Left renal pelvis (tissue), 4 donors: ENCODE data around the gene GRIN2C. TPM values are rescaled to one million over a fixed set of nuclear protein-coding genes. Genes with fewer than 3 reads are reported as not detected.

Source experiments
- DNase-seq, 4 donors: peaks; one replicate each; pipeline ENCODE4 v3.0.0-alpha.2; 2013; ENCODE audit warnings: low read depth in 4 of 4, low spot score in 3 of 4
- polyA plus RNA-seq, 4 donors: library from polyadenylated mRNA; unstranded; fragments of 120-200 nt; gene quantifications; one replicate each; pipeline ENCODE4 v1.2.1, GENCODE V29; 2013; ENCODE audit not compliant: insufficient read length in 4 of 4

Gene GRIN2C
- polyA plus RNA-seq, 4 donors: 0.13 to 0.74 (median 0.27) TPM

DNA sequence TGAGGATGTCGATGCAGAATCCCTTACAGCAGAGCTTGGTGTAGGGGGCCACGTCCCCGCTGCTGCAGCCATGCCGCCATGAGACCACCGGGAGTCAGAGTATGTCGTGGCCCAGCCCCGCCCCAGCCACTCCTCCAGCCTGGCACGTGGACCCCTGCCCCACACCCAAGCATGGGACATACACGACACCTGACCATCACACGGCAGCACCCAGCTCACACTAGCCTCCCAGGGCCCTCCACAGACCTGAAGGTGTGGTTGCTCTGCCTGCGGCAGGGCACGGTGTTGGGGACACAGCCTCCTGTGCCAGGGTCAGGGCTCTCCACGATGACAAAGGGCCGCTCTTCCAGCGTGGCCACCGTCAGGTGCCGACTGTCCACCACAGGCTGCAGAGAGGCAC lies 9.4 kb downstream of the GRIN2C start:
- DNase-seq: no peak

DNA sequence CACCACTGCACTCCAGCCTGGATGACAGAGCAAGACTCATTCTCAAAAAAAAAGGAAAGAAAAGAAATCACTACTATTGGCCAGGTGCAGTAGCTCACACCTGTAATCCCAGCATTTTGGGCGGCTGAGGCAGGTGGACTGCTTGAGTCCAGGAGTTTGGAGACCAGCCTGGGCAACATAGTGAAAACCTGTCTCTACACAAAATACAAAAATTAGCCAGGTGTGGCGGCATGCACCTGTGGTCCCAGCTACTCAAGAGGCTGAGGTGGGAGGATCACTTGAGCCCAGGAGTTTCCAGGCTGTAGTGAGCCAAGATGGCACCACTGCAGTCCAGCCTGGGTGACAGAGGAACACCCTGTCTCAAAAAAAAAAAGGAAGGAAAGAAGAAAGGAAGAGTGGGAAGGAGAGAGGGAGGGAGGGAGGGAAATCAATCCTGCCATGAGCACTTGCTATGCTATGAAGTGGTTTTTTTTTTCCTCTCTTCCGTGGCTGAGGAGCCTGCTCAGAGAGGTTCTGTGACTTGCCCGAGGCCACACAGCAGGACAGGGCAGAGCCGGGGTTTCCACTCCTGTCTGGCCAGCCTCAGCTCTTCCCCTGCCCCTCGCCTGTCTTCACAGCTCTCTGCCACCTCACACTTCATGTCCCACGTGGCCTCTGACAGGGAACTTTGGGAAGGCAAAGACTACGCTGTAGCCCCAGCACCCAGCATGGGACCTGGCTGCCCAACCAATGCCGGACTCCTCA lies 10.9 kb downstream of the GRIN2C start:
- DNase-seq: no peak

DNA sequence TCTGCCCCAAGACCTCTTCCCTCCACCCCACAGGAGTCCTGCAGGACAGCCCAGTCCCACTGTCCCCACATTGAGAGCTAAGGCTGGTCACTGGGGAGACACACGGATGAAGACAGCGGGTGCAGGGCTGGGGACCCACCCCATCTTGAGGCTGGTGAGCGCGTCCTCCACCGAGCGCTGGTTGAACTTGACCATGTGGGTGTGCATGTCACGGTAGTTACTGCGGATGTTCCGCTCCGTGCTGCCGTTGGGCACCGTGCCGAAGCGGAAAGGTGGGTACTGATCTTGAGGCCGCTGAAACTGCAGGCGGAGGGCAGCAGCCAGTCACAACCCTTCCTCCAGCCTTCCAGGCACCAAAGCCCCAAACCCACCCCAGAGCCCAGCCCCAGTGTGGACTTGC lies 13.1 kb downstream of the GRIN2C start:
- DNase-seq: no peak

DNA sequence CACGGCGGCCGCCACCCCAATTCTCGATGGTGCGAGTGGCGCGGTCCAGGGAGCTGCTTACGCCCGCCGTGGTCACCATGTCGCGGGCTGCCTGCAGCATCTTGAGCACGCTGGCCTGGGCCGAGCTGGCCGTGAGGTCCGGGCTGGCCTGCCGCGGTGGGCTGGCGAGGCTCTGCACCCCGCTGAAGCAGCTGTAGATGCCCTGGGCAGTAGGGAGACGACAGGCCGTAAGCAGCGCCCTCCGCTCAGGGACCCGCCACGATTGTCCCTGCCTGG lies 16.4 kb downstream of the GRIN2C start:
- DNase-seq: no peak

DNA sequence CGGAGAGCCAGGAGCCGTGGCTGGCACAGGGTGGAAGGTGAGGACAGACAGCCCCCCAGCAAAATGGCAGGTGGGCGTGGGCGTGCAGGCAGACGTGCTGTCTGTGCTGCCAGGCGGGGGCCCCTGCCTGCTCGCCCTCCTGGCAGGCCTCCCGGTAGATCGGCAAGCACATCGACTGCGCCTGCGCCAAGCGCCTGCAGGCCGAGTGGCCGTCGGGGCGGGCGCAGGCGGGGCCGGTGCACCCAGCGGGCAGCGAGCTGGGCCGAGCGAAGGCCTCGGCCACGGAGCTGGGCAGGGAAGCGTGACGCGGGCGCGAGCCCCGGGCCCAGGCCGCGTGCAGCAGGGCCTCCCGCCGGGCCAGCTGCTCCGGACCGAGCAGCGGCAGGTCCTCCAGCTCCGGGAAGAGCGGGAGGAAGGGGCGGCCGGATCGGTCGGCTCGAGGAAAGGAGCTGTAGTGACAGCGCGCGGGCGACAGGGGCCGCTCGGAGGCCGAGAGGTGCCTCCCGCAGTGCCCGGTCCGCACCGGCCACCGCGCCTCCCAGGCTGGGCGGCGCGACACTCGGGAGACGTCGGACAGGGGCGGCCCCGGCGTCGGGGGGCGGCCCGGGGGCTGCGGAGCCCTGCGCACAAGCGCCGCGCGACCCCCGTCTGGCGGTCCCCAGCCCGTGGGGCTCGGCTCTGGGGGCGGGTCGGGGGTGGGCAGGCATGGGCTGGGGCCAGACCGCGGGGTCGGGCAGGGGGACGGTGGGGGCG lies 16.9 kb downstream of the GRIN2C start:
- DNase-seq: no peak

DNA sequence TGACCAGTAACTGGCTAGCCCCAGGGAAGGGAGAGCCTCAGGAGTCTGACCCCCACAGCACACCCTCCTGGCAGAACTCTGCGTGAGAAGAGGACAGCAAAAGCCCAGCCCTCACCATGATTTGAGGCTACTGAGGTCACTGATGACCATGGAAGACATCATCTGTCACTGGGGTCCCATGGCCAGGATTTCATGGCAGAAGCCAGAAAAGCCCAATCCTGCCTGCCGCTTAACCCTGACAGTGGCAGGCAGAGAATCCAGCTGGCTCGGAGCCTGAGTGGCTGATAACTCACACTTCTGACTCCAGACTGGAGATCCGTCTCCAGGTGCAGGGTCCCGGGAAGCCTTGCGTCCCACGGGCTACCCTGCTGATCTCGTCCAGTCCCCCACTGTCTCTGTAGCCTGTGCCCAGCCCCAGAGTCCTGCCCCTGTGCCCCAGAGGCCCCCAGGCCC lies 17.5 kb downstream of the GRIN2C start:
- no peak for DNase-seq

DNA sequence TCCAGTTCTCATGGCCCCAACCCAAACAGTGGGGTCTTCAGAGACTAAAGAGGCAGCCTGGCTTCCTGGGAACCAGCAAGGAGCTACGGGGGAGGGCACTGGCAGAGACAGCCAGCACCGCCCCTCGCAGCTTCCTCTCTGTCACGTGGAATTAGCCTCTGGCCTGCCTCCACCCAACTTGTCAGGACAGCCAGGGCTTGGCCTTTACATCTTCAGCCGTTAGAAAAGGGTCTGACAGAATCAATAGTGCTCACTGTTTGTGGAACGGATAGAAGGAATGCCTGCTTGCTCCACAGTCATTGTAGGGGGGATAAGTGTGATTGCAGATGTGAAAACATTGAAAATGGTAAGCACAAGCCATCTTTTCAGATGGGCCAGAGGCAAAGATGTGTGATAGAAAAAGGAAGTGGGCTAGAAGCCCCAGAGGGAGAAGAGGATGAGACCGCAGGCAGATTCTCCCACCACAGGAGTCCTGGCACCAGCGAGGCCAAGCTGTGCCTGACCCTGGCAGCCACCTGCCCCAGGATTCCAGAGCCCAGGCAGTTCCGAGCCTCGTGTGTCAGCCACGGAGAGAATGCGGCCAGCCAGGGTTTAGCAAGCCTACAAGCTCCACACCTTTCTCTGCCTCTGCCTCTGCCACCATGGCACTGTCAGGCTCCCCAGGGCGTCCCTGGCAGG lies 18.6 kb downstream of the GRIN2C start:
- no peak for DNase-seq

DNA sequence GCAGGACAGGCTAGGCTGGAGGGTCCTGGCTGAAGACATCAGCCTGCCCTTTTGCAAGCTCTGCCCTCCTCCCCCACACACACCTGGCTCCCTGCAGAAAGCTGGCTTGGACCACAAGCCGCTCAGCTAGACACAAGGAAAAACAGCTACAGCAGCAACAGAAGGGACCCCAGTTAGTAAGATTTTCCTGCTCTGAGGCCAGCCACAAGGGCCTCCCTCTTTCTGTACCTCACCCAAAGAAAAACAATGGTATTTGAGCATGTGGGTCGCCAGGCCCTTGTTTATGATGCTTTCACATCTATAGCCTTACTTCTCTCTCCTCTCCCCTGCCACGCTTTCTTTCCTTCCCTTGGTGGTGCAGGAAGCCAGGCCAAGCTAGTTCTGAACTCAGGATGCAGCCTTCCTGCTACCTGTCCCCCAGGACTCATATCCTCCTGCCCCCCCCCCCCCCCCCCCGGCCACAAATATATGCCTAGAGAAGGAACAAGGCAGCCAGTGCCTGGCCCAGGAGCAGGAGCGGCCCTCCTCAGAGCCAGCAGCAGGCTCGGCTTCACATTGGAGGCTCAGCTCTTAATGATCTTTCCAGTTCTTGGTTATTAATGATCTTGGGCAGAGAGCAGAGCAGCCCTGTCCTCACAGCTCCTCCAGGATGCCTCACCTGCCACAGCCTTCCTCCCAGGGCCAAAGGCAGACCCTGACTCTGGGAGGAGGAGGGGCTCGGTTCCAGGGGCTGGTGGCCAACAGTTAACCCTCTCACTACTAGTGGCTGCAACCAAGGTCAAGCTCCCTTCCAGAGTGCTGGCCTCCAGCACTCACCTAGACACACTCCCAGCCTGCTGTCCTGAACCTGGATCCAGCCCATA lies 19.5 kb downstream of the GRIN2C start:
- DNase-seq: no peak

DNA sequence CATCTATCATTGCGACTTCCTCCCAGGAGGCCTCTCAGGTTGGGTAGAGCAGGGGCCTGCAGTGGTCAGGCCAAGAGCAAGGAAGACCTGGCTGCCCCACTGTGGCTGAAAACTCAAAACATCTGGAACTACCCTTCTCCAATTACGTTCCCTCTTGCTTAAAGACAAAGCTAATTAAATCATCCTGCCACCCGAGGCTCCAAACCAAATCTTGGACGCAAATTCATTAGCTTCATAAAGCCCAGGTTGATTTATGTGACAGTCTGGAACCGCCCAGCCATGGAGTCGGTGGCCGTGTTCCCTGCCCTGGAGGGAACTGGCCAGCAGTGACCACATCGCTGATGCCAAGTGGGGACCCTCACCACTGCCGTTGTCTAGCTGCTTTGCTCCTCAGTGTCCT lies 21.4 kb downstream of the GRIN2C start:
- no peak for DNase-seq

DNA sequence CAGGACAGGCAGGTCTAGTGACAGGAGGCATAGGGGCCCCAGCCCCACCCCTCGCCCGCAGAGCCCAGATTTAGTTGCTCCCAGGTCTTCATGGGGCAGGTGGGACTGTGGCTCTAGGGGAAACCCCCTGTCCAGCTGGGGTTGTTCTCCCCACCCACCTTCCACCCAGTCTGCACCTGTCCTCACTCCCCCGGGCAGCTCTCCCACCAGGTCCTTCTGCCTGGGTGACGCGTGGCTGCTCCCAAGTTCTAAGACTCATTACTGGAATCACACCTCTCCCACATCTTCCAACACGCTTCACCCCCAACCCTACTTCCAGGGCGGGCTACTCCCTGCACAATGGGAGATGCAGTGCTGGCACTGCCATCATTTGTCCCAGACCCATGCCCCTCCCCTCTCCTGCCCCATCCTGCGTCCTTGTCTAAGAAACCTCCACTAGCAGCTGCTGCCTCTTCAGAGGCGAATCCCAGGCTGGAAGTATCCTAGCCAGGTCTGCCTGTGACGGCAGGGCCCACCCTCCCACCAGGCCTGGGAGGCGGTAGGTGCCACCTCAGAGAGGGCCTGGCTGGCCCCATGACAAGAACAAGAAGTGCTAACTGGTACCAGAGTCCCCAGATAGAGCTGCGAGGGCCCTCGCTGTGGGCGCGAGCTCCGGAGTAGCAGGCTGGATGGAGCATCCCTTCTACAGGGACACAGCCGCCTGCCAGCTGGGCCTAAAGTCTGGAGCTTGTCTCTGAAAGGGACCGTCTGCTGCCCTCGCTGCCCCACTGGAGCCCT lies 22.8 kb downstream of the GRIN2C start:
- DNase-seq: no peak

DNA sequence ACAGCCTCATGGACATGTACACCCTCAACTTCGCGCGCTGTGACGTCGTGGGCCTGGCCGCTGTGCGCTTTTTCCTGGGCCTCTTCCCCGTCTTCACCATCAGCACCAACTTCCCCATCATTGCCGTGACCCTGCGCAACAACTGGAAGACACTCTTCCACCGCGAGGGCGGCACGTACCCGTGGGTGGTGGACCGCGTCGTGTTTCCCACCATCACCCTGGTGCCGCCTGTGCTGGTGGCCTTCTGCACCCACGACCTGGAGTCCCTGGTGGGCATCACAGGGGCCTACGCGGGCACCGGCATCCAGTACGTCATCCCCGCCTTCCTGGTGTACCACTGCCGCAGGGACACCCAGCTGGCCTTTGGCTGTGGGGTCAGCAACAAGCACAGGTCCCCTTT lies 23.5 kb downstream of the GRIN2C start:
- no peak for DNase-seq

DNA sequence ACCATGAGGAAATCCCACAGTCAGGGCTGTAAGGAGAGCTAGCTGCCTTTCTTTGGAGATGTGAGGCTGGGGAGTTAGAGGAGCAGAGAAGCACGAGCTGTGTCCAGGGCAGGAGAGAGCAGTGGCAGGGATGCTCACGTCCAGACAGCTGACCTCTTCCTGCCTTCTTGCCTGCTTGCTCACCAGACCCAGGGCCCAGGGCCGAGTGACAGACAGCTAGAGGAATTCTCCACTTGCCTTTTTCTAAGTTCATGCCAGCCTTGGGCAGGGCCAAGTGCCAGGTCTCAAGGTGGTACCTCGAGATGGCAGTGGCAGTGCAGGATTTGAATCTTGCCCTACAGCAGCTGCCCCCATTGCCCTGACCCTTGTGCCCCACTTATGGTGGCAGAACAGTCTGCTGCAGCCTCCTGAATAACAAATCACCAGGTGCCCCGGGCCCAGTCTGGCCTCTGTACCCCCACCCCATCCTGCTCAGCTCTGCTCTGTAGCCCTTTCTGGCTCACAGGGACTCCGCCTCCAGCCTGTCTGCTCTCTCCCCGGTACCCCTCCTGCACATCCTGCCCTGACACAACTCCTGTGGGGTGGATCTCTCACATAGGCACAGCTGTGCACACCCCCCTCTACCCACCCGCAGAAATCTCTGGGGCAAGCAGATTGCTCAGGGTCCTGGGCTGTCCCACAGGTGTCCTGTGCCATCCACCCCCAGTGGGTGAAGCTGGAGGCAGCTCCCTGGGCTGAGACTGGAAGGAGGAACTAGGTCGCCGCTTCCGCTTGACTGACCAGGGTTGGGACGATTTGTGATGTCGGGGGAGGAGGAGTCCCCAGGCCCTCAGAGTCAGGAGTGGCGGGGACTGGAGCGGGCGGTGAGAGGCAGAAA lies 25.9 kb downstream of the GRIN2C start:
- DNase-seq: no peak

DNA sequence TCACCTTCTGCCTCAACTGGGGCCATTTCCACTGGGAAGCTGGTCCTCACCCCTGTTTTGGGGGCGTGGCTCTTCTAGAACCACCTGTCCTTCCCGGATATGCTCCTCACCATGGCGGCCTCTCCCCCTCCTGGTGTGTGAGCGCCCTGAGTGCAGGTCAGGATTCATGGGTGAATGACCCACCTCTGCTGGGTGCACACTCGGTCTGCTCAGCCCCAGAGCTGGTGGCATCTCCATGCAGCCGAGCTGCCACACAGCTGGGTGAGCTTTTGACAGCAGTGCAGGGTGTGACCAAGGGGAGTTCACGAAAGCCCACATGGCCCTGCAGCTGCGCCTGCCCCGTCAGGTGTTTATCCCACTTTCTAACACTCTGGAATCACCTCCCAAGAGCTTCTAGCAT lies 27.3 kb downstream of the GRIN2C start:
- DNase-seq: no peak

DNA sequence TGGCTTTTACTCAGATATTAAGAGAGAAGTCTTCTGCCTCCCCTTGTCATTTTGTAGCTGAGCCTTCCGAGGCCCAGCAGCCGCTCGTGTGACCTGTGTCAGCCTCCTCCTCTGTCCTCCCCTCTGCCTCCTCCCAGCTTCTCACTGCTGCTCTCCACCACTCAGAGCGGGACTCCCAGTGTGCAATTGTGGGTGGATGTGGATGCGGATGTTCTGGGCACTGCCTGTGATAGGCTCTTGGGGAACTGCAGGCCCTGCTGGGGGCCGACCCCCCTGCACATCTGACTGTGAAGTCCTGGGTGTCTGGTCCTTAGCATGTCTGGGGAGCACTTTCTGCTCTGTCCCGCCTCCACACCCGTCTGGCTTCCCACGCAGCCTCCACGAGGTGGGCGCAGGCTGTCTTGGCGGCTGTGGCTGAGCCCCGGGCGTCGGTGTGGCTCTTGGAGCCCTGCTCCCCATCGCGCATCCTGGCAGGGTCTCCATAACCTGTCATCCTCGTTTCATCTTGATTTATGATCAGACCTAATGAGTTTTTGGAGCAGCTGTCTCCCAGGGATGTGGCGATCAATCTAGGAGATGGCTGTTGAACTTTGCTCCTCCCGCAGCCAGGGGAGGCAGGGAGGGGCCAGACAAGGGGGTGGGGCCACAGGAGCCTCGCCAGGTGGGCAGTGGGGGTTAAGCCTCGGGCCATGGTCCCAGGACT lies 28.1 kb downstream of the GRIN2C start:
- no peak for DNase-seq

DNA sequence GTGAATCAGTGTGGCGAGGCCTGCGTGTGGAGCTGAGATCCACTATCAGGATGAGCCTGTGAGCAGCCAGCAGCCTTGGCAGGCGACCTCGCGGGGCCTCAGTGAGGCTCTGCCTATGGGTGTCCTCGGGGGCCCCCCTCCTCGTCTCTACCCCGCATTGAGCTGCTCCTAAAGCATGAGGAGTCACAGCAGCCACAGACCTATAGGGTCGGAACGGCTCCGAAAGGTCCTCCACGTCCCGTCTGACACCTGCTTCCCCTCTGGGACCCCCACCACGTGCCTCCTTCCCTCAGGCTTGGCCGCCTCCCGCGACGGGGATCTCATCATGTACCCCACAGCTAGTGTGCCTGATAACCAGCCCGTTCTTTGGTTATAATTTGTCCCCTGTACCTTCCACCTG lies 28.8 kb downstream of the GRIN2C start:
- no peak for DNase-seq

DNA sequence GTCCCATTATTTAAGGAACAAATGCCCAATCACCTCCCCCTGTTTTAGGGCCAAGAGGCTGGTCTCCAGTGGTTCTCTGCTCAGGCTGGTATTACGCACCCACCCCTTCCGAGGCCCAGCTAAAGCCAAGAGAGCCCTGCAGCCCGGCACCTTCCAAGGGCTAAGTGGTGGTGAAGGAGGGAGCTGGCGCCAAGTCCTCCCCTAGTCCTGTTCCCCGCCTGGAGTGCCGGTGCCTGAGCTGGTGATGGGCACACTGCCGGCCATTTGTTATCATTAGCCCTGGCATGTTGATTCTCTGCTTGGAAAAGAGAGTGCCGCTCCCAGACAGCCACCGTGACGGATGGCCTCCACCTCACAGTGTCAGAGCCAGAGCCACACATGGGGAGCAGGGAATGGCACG lies 31.9 kb downstream of the GRIN2C start:
- no peak for DNase-seq

DNA sequence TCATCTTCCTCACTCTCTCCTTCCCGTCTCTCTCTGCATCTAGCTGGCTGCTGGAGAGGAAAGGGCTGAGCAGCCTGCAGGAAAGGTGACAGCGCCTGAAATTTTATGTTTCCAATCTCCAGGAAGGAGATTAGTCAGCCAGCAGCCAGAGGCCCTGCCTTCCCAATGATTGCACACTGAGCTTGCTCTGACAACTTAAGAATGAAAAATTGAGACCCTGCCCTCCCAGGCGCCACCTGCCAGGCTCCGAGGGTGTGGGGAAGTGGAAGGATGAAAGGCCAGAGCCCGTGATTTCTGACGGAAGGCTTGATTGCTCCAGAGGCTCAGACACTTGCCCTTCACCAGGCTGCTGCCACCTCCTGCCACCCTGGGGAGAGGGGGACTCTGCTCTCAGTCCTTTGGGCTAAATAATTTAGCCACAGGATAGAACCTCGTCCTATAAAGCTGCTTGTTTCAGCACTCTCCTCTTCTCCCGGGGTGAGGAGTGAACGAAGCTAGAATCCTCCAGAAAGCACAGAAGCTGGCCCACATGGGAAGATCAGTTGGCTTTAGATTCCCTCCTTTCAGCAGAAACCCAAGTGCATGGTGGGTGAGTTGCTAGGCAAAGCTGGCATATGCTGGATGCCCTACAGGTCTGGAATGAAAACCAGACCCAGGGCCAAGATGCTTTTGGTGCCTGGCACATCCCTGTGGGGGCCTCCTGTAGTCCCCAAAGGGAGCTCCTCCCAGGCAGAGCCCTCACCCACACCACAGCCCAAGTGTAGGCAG lies 33.5 kb downstream of the GRIN2C start:
- no peak for DNase-seq
